Psoas muscle (tissue), 8 donors: ENCODE results near the gene NIF3L1. TPM values are rescaled to one million over a fixed set of nuclear protein-coding genes. Genes with fewer than 3 reads are reported as not detected.

Experiments used
- ATAC-seq, 4 donors: fragments of 200-7000 bp; cut with Tn5 transposase; one replicate each; pipeline ENCODE4 v1.9.1; 2020; ENCODE audit warnings: moderate library complexity in 3 of 4, mild to moderate bottlenecking in 2 of 4
- DNase-seq, 2 donors: peaks; one replicate each; pipeline ENCODE4 v3.0.0-alpha.2; 2020
- H3K27ac ChIP-seq: fragments of 200-600 bp; one replicate; pipeline ENCODE4 v1.8.0; 2022
- H3K27me3 ChIP-seq, 3 donors: fragments of 200-600 bp in 1 of 3; one replicate each; pipeline versions ENCODE4 v1.6.1 to v1.8.0; 2013 to 2022; ENCODE audit warnings: low read length in 2 of 3, mild to moderate bottlenecking in 2 of 3, moderate library complexity in 1 of 3; ENCODE audit not compliant: insufficient read depth in 3 of 3
- H3K36me3 ChIP-seq, 2 donors: fragments of 200-600 bp in 1 of 2; one replicate each; pipeline versions ENCODE4 v1.6.1 to v1.8.0; 2013 to 2022; ENCODE audit warnings: low read depth in 1 of 2, mild to moderate bottlenecking in 1 of 2, moderate library complexity in 1 of 2; ENCODE audit not compliant: insufficient read depth in 1 of 2
- H3K4me1 ChIP-seq: fragments of 200-600 bp; one replicate; pipeline ENCODE4 v1.8.0; 2022
- H3K4me3 ChIP-seq: fragments of 200-600 bp; one replicate; pipeline ENCODE4 v1.8.0; 2022; ENCODE audit warnings: mild to moderate bottlenecking
- H3K9me3 ChIP-seq: fragments of 200-600 bp; one replicate; pipeline ENCODE4 v1.8.0; 2022
- WGBS, 3 donors: extraction: QIAGEN DNeasy Blood & Tissue Kit; methylation state at CpG; one replicate each; pipeline versions ENCODE4 v1.1.6 to v1.1.7; 2013; 5-methylcytosine and 5-hydroxymethylcytosine counted together
- intact Hi-C, 2 donors: fragments of 100-400 bp; cut with DNase I; formaldehyde crosslinking; loops; one replicate each; pipeline versions ENCODE4 v1.11.0 to v1.14.2; 2022
- polyA plus RNA-seq, 3 donors: library from polyadenylated mRNA; stranded (reverse); fragments of 200-250 nt; gene quantifications; one replicate each; pipeline ENCODE4 v1.2.3, GENCODE V29; 2013
- total RNA-seq, 4 donors: library from RNA; stranded (reverse); fragmentation: NEBNext Ultra II Directional in 2 of 4; extraction: Animal tissue kit (Norgen Biotek cat#: 25700) in 2 of 4; gene quantifications; one replicate each; pipeline versions ENCODE4 v1.2.1 to v1.2.4, GENCODE V29; 2021 to 2023
- TF ChIP-seq, protein P1 (sequence below): fragments of 200-600 bp; IDR thresholded peaks from one replicate; pipeline ENCODE4 v1.8.0; 2022; ENCODE audit warnings: antibody characterized with exemption
- donor health status: healthy with polysubstance abuse.
- donor health status: DM: no; HTN: no; CAD: no; lungs with moderate emphysema.
- donor health status: Bipolar disorder and iron deficiency.
- donor health status: healthy.
- donor health status: DM: yes; HTN: yes; CAD: no.
- donor health status: DM: no; HTN: no; CAD: no.
- donor health status: DM: no; HTN: no; CAD: no.
- donor health status: DM: yes; HTN: yes; CAD: no.

The NIF3L1 gene
- total and polyA plus RNA-seq, 7 donors: 11.6 to 50.0 (median 21.2) TPM

DNA sequence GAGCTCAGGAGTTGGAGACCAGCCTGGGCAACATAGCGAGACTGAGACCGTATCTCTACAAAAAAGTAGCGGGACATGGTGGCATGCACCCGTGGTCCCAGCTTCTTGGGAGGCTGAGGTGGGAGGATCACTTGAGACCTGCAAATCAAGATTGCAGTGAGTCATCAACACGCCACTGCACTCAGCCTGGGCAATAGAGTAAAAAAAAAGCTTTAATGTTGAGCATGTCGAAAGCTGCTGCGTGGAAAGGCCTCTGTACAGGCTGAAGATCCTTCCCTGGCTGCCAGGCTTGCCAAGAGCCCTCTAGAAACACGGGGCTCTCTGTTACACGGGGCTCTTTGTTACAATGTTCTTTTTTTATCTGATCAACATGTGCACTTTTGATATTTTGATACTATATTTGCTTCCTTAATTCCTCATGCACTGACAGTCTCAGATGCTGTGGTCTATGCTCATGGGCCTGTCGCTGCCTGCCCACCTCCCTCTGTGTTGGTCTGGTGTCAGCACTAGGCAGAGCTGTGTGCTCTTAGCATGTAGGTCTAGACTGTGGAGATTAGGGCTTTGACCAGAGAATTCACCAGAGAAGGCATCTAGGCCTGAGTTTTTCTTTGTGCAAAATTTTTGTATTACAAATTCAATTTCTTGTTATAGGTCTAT, 43.4 kb upstream of the NIF3L1 start:
- Histone ChIP-seq H3K27ac (no peak overlapping the region), H3K36me3 (peaks cover 0 to 4% of the 10 kb centered on the region in 2 donors), H3K9me3 (no peaks in the 10 kb centered on the region), H3K27me3 (no peaks in the 10 kb centered on the region), H3K4me3 (no peak overlapping the region), H3K4me1 (no peaks in the 10 kb centered on the region)
- intact Hi-C loops: no loop called here
- TF ChIP-seq, protein P1, sequence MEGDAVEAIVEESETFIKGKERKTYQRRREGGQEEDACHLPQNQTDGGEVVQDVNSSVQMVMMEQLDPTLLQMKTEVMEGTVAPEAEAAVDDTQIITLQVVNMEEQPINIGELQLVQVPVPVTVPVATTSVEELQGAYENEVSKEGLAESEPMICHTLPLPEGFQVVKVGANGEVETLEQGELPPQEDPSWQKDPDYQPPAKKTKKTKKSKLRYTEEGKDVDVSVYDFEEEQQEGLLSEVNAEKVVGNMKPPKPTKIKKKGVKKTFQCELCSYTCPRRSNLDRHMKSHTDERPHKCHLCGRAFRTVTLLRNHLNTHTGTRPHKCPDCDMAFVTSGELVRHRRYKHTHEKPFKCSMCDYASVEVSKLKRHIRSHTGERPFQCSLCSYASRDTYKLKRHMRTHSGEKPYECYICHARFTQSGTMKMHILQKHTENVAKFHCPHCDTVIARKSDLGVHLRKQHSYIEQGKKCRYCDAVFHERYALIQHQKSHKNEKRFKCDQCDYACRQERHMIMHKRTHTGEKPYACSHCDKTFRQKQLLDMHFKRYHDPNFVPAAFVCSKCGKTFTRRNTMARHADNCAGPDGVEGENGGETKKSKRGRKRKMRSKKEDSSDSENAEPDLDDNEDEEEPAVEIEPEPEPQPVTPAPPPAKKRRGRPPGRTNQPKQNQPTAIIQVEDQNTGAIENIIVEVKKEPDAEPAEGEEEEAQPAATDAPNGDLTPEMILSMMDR: no peak
- DNase-seq: no peak
- no peak for ATAC-seq
- 86 to 92% (median 90%) methylated on average over 10 of the region's 10 CpGs for WGBS, 3 donors

DNA sequence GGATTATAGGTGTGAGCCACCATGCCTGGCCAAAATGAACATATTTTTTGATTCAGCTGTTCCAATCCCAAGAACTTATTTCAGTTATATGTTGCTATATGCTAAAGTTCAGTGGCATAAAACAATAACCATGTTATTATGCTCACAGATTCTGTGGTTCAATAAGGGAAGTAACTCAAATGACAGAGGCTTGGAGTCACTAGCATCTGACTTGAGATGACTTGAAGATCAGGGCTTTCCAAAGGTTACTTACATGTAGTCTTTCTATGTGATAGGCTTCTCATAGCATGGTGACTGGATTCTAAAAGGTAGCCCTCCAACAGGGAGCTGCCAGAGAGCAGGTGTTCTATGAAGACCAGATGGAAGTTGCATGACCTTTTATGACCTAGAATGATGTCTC, 41.9 kb upstream of the NIF3L1 start:
- H3K4me3 ChIP-seq: no peak overlapping the region
- TF ChIP-seq, protein P1: no peak
- intact Hi-C loops: no loop called here
- H3K36me3 ChIP-seq: peaks cover 0 to 18% of the 10 kb centered on the region in 2 donors
- ATAC-seq: no peak
- no peaks in the 10 kb centered on the region for H3K4me1 ChIP-seq
- H3K27me3 ChIP-seq: no peaks in the 10 kb centered on the region
- no peaks in the 10 kb centered on the region for H3K9me3 ChIP-seq
- no peak overlapping the region for H3K27ac ChIP-seq
- no peak for DNase-seq

DNA sequence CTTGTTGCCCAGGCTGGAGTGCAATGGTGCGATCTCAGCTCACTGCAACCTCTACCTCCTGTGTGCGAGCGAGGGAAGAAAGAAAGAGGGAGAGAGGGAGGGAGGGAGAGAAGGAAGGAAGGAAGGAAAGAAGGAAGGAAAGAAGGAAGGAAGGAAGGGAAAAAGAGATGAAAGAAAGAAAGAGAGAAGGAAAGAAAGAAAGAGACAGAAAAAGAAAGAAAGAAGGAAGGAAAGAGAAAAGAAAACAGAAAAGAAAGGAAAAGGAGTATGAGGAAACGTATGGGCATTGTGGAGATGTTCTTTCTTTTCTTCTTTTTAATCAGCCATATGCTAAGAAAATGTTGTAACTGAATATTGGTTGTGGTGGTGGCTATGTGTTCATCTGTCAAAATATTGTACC, 41.2 kb upstream of the NIF3L1 start:
- Histone ChIP-seq H3K36me3 (peaks cover 4 to 25% of the 10 kb centered on the region in 2 donors), H3K9me3 (no peaks in the 10 kb centered on the region), H3K27ac (no peak overlapping the region), H3K4me3 (no peak overlapping the region), H3K27me3 (no peaks in the 10 kb centered on the region), H3K4me1 (no peaks in the 10 kb centered on the region)
- no peak for DNase-seq
- intact Hi-C loops: no loop called here
- TF ChIP-seq, protein P1: no peak
- WGBS, 3 donors: 70 to 92% (median 81%) methylated on average over 4 of the region's 4 CpGs
- ATAC-seq: no peak

DNA sequence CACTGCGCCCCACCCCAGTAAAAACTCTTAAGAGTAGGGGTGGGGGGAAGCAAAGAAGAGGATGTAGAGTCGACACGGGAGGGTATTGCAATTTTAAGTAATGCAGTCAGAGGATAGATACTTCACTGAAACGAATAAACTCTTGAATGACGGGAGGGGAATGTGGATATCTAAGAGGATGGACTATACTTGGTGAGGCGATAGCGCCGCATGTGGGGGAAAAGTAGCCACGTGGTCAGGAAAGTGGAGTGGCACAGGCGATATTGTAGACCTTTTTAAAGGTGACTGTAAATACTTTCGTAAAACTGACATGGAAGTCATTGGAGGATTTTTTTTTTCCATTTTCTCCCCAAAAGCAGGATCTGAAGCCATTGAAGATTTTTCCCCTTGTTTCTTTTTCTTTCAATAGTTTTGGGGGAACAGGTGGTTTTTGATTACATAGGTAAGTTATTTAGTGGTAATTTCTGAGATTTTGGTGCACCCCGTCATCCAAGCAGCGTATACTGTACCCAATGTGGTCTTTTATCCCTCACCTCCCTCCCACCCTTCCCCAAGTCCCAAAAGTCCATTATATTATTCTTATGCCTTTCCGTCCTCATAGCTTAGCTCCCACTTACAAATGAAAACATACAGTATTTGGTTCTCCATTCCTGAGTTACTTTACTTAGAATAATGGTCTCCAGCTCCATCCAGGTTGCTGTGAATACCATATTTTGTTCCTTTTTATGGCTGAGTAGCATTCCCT, 38.5 kb upstream of the NIF3L1 start:
- TF ChIP-seq, protein P1: no peak
- no peaks in the 10 kb centered on the region for H3K27me3 ChIP-seq
- DNase-seq (no peak), ATAC-seq (peak; percentile 25 to 48 (median 30))
- no peaks in the 10 kb centered on the region for H3K9me3 ChIP-seq
- intact Hi-C loops: no loop called here
- H3K36me3 ChIP-seq: peaks cover 15 to 52% of the 10 kb centered on the region in 2 donors
- no peak overlapping the region for H3K27ac ChIP-seq
- no peak overlapping the region for H3K4me3 ChIP-seq
- H3K4me1 ChIP-seq: no peaks in the 10 kb centered on the region
- 74 to 82% (median 76%) methylated on average over 14 of the region's 14 CpGs for WGBS, 3 donors
